Activated naive CD8-positive, alpha-beta T cell treated with anti-CD3 and anti-CD28 coated beads, Interleukin-2, amount 50 U/mL, for 24 hours (primary cell): Measurements from ENCODE around the gene SLC47A2.
"Not testable (repeated sequence)": the region's sequence is repeated elsewhere in the genome, so short reads cannot be mapped to it uniquely, and the experiment has no call there.

Source experiments
- ATAC-seq: fragments of 150-1000 bp; cut with Tn5 transposase; one replicate; pipeline ENCODE4 v1.10.0; 2021
- DNase-seq: peaks from one replicate; pipeline ENCODE4 v3.0.0; 2021
- H3K27ac Mint-ChIP-seq: one replicate; pipeline ENCODE4 v1.8.0; 2021; ENCODE audit warnings: mild to moderate bottlenecking, mixed read lengths
- H3K27me3 Mint-ChIP-seq: one replicate; pipeline ENCODE4 v1.8.0; 2021; ENCODE audit warnings: mixed read lengths
- H3K36me3 Mint-ChIP-seq: one replicate; pipeline ENCODE4 v1.8.0; 2021; ENCODE audit warnings: low read depth, mixed read lengths
- H3K4me1 Mint-ChIP-seq: one replicate; pipeline ENCODE4 v1.8.0; 2021; ENCODE audit warnings: mixed read lengths
- H3K4me3 Mint-ChIP-seq: one replicate; pipeline ENCODE4 v1.8.0; 2021; ENCODE audit warnings: mild to moderate bottlenecking, moderate library complexity, mixed read lengths
- H3K9me3 Mint-ChIP-seq: one replicate; pipeline ENCODE4 v1.8.0; 2021; ENCODE audit warnings: mixed read lengths

SLC47A2 gene

GRCh38 chr17:19716108-19717030 lies at the start of gene SLC47A2:
Gene SLC47A2, minus strand, starts transcription at chr17:19716584. Its CDS starts 29 bp downstream, at chr17:19716555.
- ATAC-seq (no peak), DNase-seq (no peak)
- Mint-ChIP-seq H3K9me3 (no peaks in the 10 kb centered on the region), H3K4me3 (no peak within 1 kb of the TSS), H3K36me3 (no peaks in the 10 kb centered on the region), H3K4me1 (no peaks in the 10 kb centered on the region), H3K27ac (no peak within 1 kb of the TSS), H3K27me3 (no peaks in the 10 kb centered on the region)

GRCh38 chr17:19766016-19766415 lies 49.6 kb upstream of the SLC47A2 start:
- Mint-ChIP-seq H3K4me3 (no peak overlapping the region), H3K4me1 (peaks cover 22% of the 10 kb centered on the region), H3K27me3 (peaks cover 2% of the 10 kb centered on the region), H3K9me3 (no peaks in the 10 kb centered on the region), H3K27ac (no peak overlapping the region), H3K36me3 (no peaks in the 10 kb centered on the region)
- no peak for DNase-seq
- no peak for ATAC-seq

- H3K4me3 Mint-ChIP-seq, H3K36me3 Mint-ChIP-seq, ATAC-seq, H3K27ac Mint-ChIP-seq, DNase-seq, H3K27me3 Mint-ChIP-seq, H3K9me3 Mint-ChIP-seq: not testable (repeated sequence)
- peaks cover 12% of the 10 kb centered on the region for H3K4me1 Mint-ChIP-seq
Observed at GRCh38 chr17:19763991-19764390, 47.6 kb upstream of the SLC47A2 start.

- DNase-seq = no peak
- H3K27me3 Mint-ChIP-seq = peaks cover 4% of the 10 kb centered on the region
- H3K36me3 Mint-ChIP-seq = no peaks in the 10 kb centered on the region
- H3K9me3 Mint-ChIP-seq = no peaks in the 10 kb centered on the region
- no peak for ATAC-seq
- H3K27ac Mint-ChIP-seq = no peak overlapping the region
- H3K4me1 Mint-ChIP-seq = peaks cover 12% of the 10 kb centered on the region
- no peak overlapping the region for H3K4me3 Mint-ChIP-seq
Observed at GRCh38 chr17:19763416-19763815, 47.0 kb upstream of the SLC47A2 start.

GRCh38 chr17:19762515-19762961 lies 46.2 kb upstream of the SLC47A2 start:
- no peak overlapping the region for H3K4me3 Mint-ChIP-seq
- DNase-seq (peak; percentile 66), ATAC-seq (peak; percentile 57)
- H3K27me3 Mint-ChIP-seq = peaks cover 4% of the 10 kb centered on the region
- no peaks in the 10 kb centered on the region for H3K36me3 Mint-ChIP-seq
- no peaks in the 10 kb centered on the region for H3K9me3 Mint-ChIP-seq
- H3K27ac Mint-ChIP-seq = no peak overlapping the region
- H3K4me1 Mint-ChIP-seq = peaks cover 8% of the 10 kb centered on the region

- ATAC-seq = no peak
- Mint-ChIP-seq H3K4me1 (peaks cover 8% of the 10 kb centered on the region), H3K27me3 (peaks cover 8% of the 10 kb centered on the region), H3K9me3 (no peaks in the 10 kb centered on the region), H3K4me3 (no peak overlapping the region), H3K36me3 (no peaks in the 10 kb centered on the region), H3K27ac (no peak overlapping the region)
- DNase-seq = no peak
Observed at GRCh38 chr17:19760746-19761145, 44.4 kb upstream of the SLC47A2 start.

- H3K27ac Mint-ChIP-seq = no peak overlapping the region
- H3K9me3 Mint-ChIP-seq = no peaks in the 10 kb centered on the region
- DNase-seq (no peak), ATAC-seq (no peak)
- H3K4me3 Mint-ChIP-seq = no peak overlapping the region
- H3K27me3 Mint-ChIP-seq = peaks cover 10% of the 10 kb centered on the region
- H3K36me3 Mint-ChIP-seq = no peaks in the 10 kb centered on the region
- peaks cover 17% of the 10 kb centered on the region for H3K4me1 Mint-ChIP-seq
Observed at GRCh38 chr17:19759568-19760549, 43.5 kb upstream of the SLC47A2 start.

- Mint-ChIP-seq H3K9me3 (no peaks in the 10 kb centered on the region), H3K4me3 (no peak overlapping the region), H3K27me3 (peaks cover 10% of the 10 kb centered on the region), H3K27ac (no peak overlapping the region), H3K36me3 (no peaks in the 10 kb centered on the region), H3K4me1 (peaks cover 21% of the 10 kb centered on the region)
- DNase-seq = no peak
- ATAC-seq = no peak
Observed at GRCh38 chr17:19757536-19758180, 41.3 kb upstream of the SLC47A2 start.

GRCh38 chr17:19756546-19756945 lies 40.2 kb upstream of the SLC47A2 start:
- H3K27me3 Mint-ChIP-seq = peaks cover 14% of the 10 kb centered on the region
- no peak overlapping the region for H3K27ac Mint-ChIP-seq
- H3K36me3 Mint-ChIP-seq = no peaks in the 10 kb centered on the region
- ATAC-seq (no peak), DNase-seq (no peak)
- H3K4me3 Mint-ChIP-seq = no peak overlapping the region
- H3K4me1 Mint-ChIP-seq = peaks cover 24% of the 10 kb centered on the region
- H3K9me3 Mint-ChIP-seq = no peaks in the 10 kb centered on the region

GRCh38 chr17:19755821-19756510 lies 39.6 kb upstream of the SLC47A2 start:
- ATAC-seq = peak; percentile 53
- Mint-ChIP-seq H3K4me3 (no peak overlapping the region), H3K4me1 (peaks cover 24% of the 10 kb centered on the region), H3K27ac (peak overlapping the region; percentile 37), H3K27me3 (peaks cover 16% of the 10 kb centered on the region), H3K9me3 (no peaks in the 10 kb centered on the region), H3K36me3 (no peaks in the 10 kb centered on the region)
- peak; percentile 43 for DNase-seq

GRCh38 chr17:19755392-19755791 lies 39.0 kb upstream of the SLC47A2 start:
- ATAC-seq (peak; percentile 16), DNase-seq (no peak)
- H3K36me3 Mint-ChIP-seq = no peaks in the 10 kb centered on the region
- H3K9me3 Mint-ChIP-seq = no peaks in the 10 kb centered on the region
- H3K4me3 Mint-ChIP-seq = no peak overlapping the region
- peaks cover 17% of the 10 kb centered on the region for H3K27me3 Mint-ChIP-seq
- peaks cover 24% of the 10 kb centered on the region for H3K4me1 Mint-ChIP-seq
- H3K27ac Mint-ChIP-seq = peak overlapping the region; percentile 37

GRCh38 chr17:19753661-19754463 lies 37.5 kb upstream of the SLC47A2 start:
- H3K36me3 Mint-ChIP-seq = no peaks in the 10 kb centered on the region
- DNase-seq = no peak

GRCh38 chr17:19753051-19753509 lies 36.7 kb upstream of the SLC47A2 start:
- H3K27me3 Mint-ChIP-seq = peaks cover 15% of the 10 kb centered on the region
- ATAC-seq (no peak), DNase-seq (no peak)
- no peaks in the 10 kb centered on the region for H3K9me3 Mint-ChIP-seq
- H3K36me3 Mint-ChIP-seq = no peaks in the 10 kb centered on the region
- H3K4me1 Mint-ChIP-seq = peaks cover 24% of the 10 kb centered on the region
- H3K4me3 Mint-ChIP-seq = no peak overlapping the region
- H3K27ac Mint-ChIP-seq = no peak overlapping the region

More at GRCh38 chr17:19753661-19754463, 37.5 kb upstream of the SLC47A2 start:
- Mint-ChIP-seq H3K27me3 (peaks cover 15% of the 10 kb centered on the region), H3K4me1 (peaks cover 24% of the 10 kb centered on the region), H3K27ac (no peak overlapping the region), H3K9me3 (no peaks in the 10 kb centered on the region), H3K4me3 (no peak overlapping the region)
- ATAC-seq = no peak
